GM18502 (cell line): ENCODE data around the gene SLC27A6.
A peak's percentile ranks its signal among the peaks of the same experiment; 100 is the strongest.

Experiments
- ATAC-seq: cut with Tn5 transposase; IDR thresholded peaks from one replicate; pipeline ENCODE4 v1.9.1; 2021; ENCODE audit warnings: mild to moderate bottlenecking; ENCODE audit not compliant: unreplicated experiment, poor library complexity

The SLC27A6 gene

DNA sequence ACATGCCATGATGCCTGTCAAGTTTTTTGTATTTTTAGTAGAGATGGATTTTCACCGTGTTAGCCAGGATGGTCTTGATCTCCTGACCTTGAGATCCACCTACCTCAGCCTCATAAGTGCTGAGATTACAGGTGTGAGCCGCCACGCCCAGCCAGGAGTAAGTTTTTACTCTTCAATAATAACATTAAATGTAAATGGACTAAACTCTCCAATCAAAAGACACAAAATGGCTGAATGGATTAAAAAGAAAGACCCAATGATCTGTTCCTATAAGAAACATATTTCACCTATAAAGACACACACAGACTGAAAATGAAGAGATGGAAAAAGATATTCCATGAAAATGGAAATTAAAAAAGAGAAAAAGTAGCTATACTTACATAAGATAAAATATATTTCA lies 92.0 kb downstream of the SLC27A6 start:
- ATAC-seq = no peak

GRCh38 chr5:129061849-129062248 lies 96.6 kb downstream of the SLC27A6 start:
- no peak for ATAC-seq

- no peak for ATAC-seq
Measured at GRCh38 chr5:129063483-129064113, 98.3 kb downstream of the SLC27A6 start.

DNA sequence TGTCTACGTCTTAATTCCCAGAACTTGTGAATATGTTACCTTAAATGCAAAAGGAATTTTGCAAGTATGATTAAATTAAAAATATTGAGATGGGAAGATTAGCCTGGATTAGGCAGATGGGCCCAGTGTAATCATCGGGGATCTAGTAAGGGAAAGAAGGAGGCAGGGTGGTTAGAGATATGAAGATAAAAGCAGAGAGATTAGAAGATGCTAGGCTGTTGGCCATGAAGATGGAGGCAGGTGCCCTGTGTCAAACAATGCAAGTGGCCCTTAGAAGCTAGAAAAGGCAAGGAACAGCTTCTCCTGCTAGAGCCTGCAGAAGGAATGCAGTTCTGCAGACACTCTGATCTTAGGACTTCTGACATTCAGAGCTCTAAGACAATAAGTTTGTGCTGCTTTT lies 100.4 kb downstream of the SLC27A6 start:
- no peak for ATAC-seq

GRCh38 chr5:129067745-129068144 lies 102.5 kb downstream of the SLC27A6 start:
- no peak for ATAC-seq

DNA sequence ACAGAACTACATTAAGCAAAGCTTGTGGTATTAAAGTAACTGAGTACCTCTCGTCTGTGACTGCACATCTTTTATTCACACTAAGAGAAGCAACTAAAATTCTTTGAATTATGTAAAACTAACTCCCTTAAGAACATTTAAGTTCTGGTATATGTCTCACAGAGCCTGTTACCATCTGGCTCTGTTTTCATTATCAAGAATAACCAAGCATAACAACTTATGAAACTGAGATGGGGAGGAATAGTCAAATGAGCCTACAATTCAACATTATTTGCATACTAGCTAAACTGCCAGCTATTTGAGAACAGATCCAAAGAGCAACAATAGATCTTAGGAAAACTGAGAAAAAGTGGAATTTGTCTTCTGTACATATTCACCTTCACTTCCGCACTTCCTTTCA lies 104.0 kb downstream of the SLC27A6 start:
- peak; percentile 77 for ATAC-seq

DNA sequence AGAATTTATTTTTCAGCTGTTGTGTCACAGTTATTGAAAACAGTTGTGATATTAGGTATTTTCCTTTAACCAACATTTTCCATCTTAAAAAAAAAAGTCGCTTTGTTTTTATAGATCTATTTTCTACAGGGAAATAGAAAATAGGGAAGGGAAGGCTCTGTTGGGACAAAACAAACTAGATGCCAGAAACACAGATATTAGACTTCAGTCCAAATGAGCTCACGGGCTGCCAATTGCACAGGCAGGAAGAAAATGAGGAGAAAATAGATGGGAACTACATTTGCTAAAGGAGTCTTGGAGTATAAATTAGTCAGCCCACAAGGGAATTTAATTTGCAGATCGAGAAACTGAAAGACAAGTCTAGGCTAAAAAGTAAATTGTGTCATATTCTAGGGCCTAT lies 107.8 kb downstream of the SLC27A6 start:
- no peak for ATAC-seq

GRCh38 chr5:129074903-129075302 lies 109.6 kb downstream of the SLC27A6 start:
- no peak for ATAC-seq

DNA sequence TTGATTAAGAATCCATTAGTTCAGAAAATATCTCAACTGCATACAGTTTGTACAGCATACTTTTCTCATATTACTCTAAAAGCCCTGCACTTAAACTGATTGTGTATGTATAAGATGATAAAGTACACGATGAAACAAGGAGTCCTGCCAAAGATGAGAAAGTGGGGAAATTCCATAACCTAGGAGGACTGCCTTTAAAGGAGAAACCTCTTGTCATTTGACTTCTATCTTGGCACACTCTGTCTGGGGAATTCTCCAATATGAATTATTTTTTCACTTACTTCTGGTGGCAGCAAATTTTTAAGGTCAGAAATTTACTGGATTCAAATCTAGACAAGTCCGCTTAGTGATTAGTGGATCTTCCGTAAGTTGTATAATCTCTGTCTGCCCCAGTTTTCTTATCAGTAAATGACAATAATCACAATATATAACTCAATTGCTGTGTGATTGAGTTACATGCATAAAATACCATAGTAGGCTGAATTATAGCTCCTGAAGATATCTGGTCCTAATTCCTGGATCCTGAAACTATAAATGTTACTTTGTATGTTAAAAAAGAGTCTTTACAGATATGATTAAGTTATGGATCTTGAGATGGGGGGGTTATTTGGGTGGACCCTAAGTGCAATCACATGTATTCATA lies 112.3 kb downstream of the SLC27A6 start:
- ATAC-seq = no peak

- no peak for ATAC-seq
Measured at GRCh38 chr5:129078247-129078646, 113.0 kb downstream of the SLC27A6 start.

DNA sequence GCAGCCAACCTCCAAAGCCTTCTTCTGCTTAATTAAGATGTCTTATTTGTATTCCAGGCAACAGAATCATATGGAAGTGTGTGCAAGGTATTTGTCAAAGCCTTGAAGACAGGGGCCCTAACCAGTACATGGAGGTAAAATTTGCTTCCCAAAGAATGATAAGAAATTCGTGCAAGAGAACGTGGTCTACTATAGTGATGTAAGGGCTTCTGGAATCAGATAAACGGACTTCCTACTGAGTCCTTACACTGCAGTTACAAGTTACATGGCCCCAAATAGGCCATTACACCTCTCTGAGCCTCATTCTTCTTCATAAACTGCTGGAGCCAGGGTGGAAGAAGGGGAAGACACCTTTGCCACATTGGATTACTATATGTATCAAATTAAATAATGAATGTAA lies 113.4 kb downstream of the SLC27A6 start:
- no peak for ATAC-seq

DNA sequence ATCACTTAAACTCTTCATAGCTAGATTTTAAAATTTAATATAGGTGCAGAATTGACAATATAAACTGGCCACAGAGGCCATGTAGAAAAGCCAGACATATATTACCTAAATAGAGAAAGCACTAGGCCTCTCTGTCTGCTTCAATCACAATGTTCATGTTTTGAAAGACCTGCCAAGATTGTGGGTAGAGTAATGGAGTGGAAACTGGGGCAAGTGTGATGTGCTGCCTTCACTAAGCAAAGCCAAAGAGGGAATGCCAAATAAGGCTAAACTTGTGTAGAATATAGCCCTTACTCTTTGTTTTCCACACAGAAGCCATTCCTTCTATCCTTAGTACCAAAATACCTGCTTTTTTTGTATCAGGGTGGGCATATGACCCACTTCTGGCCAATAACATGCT lies 114.2 kb downstream of the SLC27A6 start:
- ATAC-seq = no peak

GRCh38 chr5:129080766-129081165 lies 115.5 kb downstream of the SLC27A6 start:
- ATAC-seq = no peak

GRCh38 chr5:129082225-129083136 lies 117.2 kb downstream of the SLC27A6 start:
- ATAC-seq = no peak
